ENCODE results near the gene MAP1S. TPM values are rescaled to one million over a fixed set of nuclear protein-coding genes. Genes with fewer than 3 reads are reported as not detected.

The MAP1S gene
- total and polyA plus RNA-seq, 2 experiments from 2014 or later: 7.7 to 37.1 TPM

- no peak for TF ChIP-seq CTCF (IDR thresholded peaks at IDR 0.05; ENCODE audit: poor library complexity)
- TF ChIP-seq EZH2 (IDR thresholded peaks at IDR 0.05; ENCODE audit: borderline replicate concordance): no peak
- TF ChIP-seq EZH2phosphoT487 (IDR thresholded peaks at IDR 0.05; ENCODE audit: low read depth, severe bottlenecking, unreplicated experiment): no peak
- Histone ChIP-seq H3K79me2 (no peaks in the 10 kb centered on the region), H3K9me2 (replicated peaks; ENCODE audit: insufficient read depth) (no peaks in the 10 kb centered on the region), H3K36me3 (replicated peaks; ENCODE audit: insufficient read depth, low read depth) (no peaks in the 10 kb centered on the region), H3K4me1 (ENCODE audit: insufficient read depth) (no peaks in the 10 kb centered on the region), H3K4me2 (no peak overlapping the region), H3K27me3 (peaks cover 31% of the 10 kb centered on the region), H3K27ac (no peak overlapping the region), H4K20me1 (ENCODE audit: insufficient read depth, poor library complexity, severe bottlenecking) (no peaks in the 10 kb centered on the region), H3K4me3 (no peak overlapping the region), H3K9me3 (ENCODE audit: low read depth) (no peaks in the 10 kb centered on the region), H2AFZ (no peak overlapping the region)
- DNase-seq (ENCODE audit: low spot score): no peak
- 68% methylated on average over 2 of the region's 2 CpGs for WGBS (ENCODE audit: low lambda C conversion rate, missing lambda C conversion rate)
Measured at GRCh38 chr19:17676295-17676694, 43.0 kb upstream of the MAP1S start.

- no peak overlapping the region for H3K27ac ChIP-seq
- 71% methylated on average over 2 of the region's 2 CpGs for WGBS (ENCODE audit: low lambda C conversion rate, missing lambda C conversion rate)
- H3K9me3 ChIP-seq (ENCODE audit: low read depth): no peaks in the 10 kb centered on the region
- H3K4me3 ChIP-seq: no peak overlapping the region
- H3K36me3 ChIP-seq (replicated peaks; ENCODE audit: insufficient read depth, low read depth): no peaks in the 10 kb centered on the region
- H3K79me2 ChIP-seq: no peaks in the 10 kb centered on the region
- H3K27me3 ChIP-seq: peaks cover 35% of the 10 kb centered on the region
- H2AFZ ChIP-seq: no peak overlapping the region
- no peak overlapping the region for H3K4me2 ChIP-seq
- no peak for TF ChIP-seq EZH2phosphoT487 (IDR thresholded peaks at IDR 0.05; ENCODE audit: low read depth, severe bottlenecking, unreplicated experiment)
- no peak for TF ChIP-seq CTCF (IDR thresholded peaks at IDR 0.05; ENCODE audit: poor library complexity)
- no peak for TF ChIP-seq EZH2 (IDR thresholded peaks at IDR 0.05; ENCODE audit: borderline replicate concordance)
- no peaks in the 10 kb centered on the region for H3K4me1 ChIP-seq (ENCODE audit: insufficient read depth)
- H4K20me1 ChIP-seq (ENCODE audit: insufficient read depth, poor library complexity, severe bottlenecking): no peaks in the 10 kb centered on the region
- no peak for DNase-seq (ENCODE audit: low spot score)
- no peaks in the 10 kb centered on the region for H3K9me2 ChIP-seq (replicated peaks; ENCODE audit: insufficient read depth)
Measured at GRCh38 chr19:17677002-17677401, 42.3 kb upstream of the MAP1S start.

- TF ChIP-seq EZH2phosphoT487 (IDR thresholded peaks at IDR 0.05; ENCODE audit: low read depth, severe bottlenecking, unreplicated experiment) (no peak), EZH2 (IDR thresholded peaks at IDR 0.05; ENCODE audit: borderline replicate concordance) (no peak), CTCF (IDR thresholded peaks at IDR 0.05; ENCODE audit: poor library complexity) (no peak)
- Histone ChIP-seq H3K27me3 (peaks cover 40% of the 10 kb centered on the region), H3K4me1 (ENCODE audit: insufficient read depth) (no peaks in the 10 kb centered on the region), H3K27ac (no peak overlapping the region), H3K4me3 (no peak overlapping the region), H3K9me3 (ENCODE audit: low read depth) (no peaks in the 10 kb centered on the region), H4K20me1 (ENCODE audit: insufficient read depth, poor library complexity, severe bottlenecking) (no peaks in the 10 kb centered on the region), H3K36me3 (replicated peaks; ENCODE audit: insufficient read depth, low read depth) (no peaks in the 10 kb centered on the region), H3K4me2 (no peak overlapping the region), H3K79me2 (no peaks in the 10 kb centered on the region), H2AFZ (no peak overlapping the region), H3K9me2 (replicated peaks; ENCODE audit: insufficient read depth) (no peaks in the 10 kb centered on the region)
- WGBS (ENCODE audit: low lambda C conversion rate, missing lambda C conversion rate): 89% methylated on average over 4 of the region's 4 CpGs
- DNase-seq (ENCODE audit: low spot score): no peak
Measured at GRCh38 chr19:17678836-17679235, 40.4 kb upstream of the MAP1S start.
